Stimulated activated CD8-positive, alpha-beta memory T cell treated with anti-CD3 and anti-CD28 coated beads, Interleukin-7, amount 100 ng/mL, for 4 hours (primary cell): ENCODE data around the gene UBE4B.

Source experiments
- DNase-seq, 2 donors: peaks; one replicate each; pipeline ENCODE4 v3.0.0-alpha.2; 2020; ENCODE audit warnings: low read depth in 2 of 2

Gene UBE4B

DNA sequence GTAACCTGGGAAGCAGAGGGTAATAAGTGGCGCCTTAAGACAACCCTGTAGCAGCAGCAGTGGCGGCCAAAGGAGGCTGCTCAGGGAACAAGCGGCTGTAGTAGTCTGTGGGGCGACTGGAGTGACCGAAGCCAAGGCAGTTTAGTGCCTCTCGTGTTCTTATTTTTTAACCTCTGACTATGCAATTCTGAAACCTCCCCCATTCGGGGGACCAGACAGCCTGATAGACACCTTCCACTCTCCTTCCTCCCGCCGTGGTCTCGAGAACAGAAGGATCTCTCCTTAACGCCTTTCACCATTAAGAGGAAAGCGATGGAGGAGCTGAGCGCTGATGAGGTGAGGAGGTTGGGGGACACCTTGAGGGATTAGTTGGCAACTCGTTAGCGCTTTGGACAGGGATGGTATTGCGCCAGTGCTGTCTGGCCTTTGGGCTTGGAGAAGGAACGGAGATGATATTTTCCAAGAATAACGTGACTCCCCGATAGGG is 644 bp downstream of the UBE4B start:
- peak in 1 of 2 donors; percentile 5 for DNase-seq

DNA sequence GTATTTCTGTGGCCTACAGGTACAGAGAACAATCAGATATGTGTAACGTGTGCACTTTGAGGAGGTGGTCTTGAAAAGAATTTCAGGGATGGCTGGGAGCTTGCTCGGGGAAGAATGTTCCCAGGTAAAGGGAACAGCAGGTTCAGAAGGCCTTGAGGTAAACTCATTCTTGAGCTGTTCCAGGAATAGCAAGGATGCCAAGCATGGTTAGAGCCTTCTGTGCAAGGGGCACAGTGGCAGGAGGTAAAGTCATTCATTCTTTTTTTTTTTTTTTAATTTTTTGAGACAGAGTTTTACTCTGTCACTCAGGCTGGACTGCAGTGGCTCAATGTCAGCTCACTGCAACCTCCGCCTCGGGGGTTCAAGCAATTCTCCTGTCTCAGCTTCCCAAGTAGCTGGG is 10.0 kb downstream of the UBE4B start:
- no peak for DNase-seq

DNA sequence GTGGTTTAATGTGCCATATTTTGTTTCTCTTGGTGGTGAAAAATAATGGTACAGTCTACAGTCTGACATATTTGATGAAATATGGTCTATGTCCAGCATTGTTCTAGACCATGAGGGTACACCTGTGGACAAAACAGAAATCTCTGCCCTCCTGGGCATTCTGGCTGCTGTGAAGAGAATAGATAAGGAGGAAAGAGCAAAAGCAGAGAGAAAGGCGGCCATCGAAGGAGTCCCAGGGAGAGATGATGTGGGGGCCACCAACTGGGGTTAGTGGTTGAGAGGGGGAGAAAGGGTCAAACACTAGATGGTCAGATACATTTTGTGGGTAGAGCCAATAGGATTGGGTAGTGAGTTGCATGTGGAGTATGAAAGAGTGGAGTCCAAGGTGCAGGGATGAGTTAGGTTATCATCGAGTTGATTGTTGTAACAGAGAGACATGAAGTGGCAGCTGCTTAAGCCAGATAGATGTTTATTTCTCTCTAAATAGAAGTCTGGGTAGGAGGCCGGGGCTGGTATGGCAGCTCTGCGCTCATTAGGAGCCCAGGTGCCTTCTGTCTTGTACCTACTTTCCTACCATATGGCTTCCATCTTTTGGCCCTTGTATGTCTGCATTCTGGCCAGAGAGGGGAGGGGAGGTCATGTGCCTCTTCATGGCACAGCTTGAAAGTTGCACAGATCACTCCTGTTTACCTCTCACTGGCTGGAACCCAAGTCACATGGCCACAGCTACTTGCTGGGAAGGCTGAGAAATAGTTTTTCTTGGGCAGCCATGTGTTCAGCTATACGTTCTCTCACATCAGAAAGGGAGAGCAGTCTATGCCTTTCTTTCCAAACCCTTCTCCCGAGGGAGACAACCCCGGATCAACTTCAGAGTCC is 13.0 kb downstream of the UBE4B start:
- no peak for DNase-seq

GRCh38 chr1:10046356-10047085 is 13.8 kb downstream of the UBE4B start:
- DNase-seq, result no peak

- DNase-seq, result no peak
These were observed 15.8 kb downstream of the UBE4B start for GRCh38 chr1:10048601-10049000.

GRCh38 chr1:10050611-10051010 is 17.9 kb downstream of the UBE4B start:
- no peak for DNase-seq

DNA sequence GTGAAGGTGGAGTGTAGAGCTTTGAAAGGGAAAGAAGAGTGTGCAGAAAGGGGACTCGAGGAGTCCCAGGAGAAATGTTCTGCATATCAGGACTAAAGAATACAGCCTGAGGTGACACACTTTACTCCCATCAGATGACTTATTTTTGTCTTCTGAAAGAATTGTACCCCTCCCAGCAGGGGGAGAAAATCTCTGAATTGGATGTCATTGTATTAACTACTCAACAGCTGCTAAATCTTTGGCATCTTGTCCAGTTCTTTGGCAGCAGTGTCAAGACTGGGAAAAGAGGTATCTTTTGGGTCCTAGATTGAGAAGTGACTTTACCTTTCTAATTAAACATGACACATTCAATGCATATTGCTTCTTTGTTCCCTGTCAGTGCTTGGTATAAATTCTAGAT is 18.9 kb downstream of the UBE4B start:
- DNase-seq, result no peak

GRCh38 chr1:10052347-10052746 is 19.6 kb downstream of the UBE4B start:
- DNase-seq, result no peak

DNA sequence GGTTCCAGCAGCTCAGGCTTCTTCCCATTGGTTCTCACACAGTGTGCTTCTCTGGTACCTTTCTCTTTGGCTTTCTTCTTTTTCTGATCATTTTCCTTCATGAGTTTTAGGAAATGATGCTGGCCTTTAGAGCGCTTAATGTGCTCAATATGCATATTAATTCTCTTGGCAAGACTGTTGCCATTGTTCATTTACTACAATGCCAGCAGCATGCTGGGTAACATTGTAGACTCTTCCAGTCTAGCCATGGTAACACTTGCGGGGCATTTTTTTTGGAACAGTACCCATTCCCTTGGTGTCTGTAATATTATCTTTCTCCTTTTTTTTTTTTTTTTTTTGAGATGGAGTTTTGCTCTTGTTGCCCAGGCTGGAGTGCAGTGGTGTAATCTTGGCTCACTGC is 21.7 kb downstream of the UBE4B start:
- no peak for DNase-seq

DNA sequence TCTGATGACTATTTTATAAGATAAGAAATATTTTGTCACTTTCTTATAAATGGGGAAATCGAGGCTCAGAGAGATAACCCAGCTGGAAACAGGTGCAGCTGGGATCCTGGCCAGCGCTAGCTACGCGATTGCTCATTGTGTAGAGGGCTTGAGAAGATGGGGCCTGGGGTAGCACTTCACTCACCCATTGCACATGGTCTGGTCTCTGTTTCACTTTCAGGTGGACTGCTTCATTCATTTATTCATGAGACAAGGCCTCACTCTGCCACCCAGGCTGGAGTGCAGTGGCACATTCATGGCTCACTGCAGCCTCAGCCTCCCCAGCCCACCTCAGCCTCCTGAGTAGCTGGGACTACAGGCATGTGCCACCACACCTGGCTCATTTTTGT is 23.8 kb downstream of the UBE4B start:
- DNase-seq, result no peak

DNA sequence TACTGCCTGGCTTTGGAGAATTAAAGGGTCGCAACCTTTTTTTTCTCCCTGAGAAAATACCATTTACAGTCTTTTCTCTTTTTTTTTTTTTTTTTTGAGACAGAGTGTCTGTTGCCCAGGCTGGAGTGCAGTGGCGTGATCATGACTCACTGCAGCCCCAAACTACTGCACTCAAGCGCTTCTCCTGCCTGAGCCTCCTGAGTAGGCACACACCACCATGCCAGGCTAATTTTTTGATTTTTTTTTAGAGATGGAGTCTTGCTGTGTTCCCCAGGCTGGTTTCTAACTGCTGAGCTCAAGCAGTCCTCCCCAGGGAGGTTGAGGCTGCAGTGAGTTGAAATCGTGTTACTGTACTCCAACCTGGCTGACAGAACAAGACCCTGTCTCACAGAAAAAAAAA is 24.6 kb downstream of the UBE4B start:
- no peak for DNase-seq

GRCh38 chr1:10057796-10058195 is 25.0 kb downstream of the UBE4B start:
- DNase-seq, result no peak

- DNase-seq, result no peak
These were observed 26.6 kb downstream of the UBE4B start for GRCh38 chr1:10059342-10059718.

DNA sequence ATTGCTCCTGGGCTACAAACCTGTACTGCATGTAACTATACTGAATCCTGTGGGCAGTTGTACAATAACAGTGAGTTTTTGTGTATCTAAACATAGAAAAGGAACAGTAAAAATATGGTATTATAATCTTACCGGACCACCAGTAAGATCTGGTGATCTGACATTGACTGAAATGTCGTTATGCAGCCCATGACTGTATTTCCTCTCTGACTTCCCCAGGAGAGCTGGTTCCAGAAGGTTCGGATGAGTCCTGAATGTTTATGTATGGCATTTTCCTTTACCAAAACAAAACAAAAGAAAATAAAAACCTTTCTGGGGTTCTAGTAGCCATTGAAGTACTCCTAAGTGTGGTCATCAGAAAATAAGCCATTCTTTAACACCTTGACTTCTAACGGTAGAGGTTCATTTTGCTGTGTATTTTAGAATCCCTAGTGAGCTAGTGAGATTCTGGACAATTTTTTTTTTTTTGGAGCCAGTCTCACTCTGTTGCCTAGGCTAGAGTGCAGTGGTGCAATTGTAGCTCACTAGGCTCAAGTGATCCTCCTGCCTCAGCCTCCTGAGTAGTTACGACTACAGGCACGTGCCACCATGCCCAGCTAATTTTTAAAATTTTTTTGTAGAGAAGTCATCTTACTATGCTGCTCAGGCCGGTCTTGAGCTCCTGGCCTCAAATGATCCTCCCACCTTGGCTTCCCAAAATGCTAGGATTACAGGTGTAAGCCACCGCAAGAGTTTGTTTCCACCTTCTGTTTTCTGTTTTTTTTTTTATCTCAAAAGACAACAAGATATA is 27.7 kb downstream of the UBE4B start:
- no peak for DNase-seq

DNA sequence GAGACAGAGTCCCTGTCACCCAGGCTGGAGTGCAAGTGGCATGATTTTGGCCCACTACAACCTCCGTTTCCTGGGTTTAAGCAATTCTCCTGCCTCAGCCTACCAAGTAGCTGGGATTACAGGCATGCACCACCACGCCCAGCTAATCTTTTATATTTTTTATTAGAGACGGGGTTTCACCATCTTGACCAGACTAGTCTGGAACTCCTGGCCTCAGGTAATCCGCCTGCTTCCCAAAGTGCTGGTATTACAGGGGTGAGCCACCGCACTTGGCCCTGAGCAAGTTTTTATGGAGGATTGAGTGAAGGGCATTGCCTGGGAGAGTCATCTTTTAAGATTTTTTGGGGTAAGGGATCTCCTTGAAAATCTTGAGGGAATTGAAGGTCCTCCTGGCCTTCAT is 28.5 kb downstream of the UBE4B start:
- DNase-seq, result no peak

- DNase-seq, result no peak
These were observed 31.1 kb downstream of the UBE4B start for GRCh38 chr1:10063878-10064277.

- DNase-seq, result no peak
These were observed 31.9 kb downstream of the UBE4B start for GRCh38 chr1:10064416-10065343.

- DNase-seq, result no peak
These were observed 32.6 kb downstream of the UBE4B start for GRCh38 chr1:10065344-10065685.

DNA sequence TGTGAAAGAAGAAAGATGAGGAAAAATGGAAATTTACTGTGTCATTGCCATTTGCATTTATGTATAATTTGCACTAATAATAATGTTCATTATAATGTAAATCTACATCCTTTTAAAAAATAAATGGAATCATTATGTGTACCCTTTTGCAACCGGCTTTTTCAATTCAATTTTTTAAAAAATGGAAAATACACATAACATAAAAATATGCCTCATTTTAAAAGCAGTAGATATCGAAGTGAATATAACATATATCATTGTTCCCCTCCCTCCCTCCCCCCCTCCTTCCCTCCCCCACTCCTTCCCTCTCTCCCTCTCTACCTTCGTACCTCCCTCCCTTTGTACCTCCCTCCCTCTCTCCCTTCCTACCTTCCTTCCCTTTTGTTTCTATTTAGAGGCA is 33.0 kb downstream of the UBE4B start:
- DNase-seq, result no peak

- no peak for DNase-seq
These were observed 36.0 kb downstream of the UBE4B start for GRCh38 chr1:10068605-10069294.

GRCh38 chr1:10070206-10070605 is 37.4 kb downstream of the UBE4B start:
- DNase-seq, result no peak
